HG02610 (cell line): ENCODE measurements around the gene GABRB1.
A peak's percentile ranks its signal among the peaks of the same experiment; 100 is the strongest.

Source experiments
- ATAC-seq: cut with Tn5 transposase; IDR thresholded peaks from one replicate; pipeline ENCODE4 v1.9.1; 2021; ENCODE audit warnings: mild to moderate bottlenecking, moderate library complexity; ENCODE audit not compliant: unreplicated experiment

Gene GABRB1

GRCh38 chr4:47463235-47463956 lies 432.0 kb downstream of the GABRB1 start, which contains the start of gene COMMD8:
COMMD8 (minus strand) TSS chr4:47463702; CDS start chr4:47463651, 51 bp downstream.
- ATAC-seq, result peak; percentile 93

GRCh38 chr4:47465004-47465403 lies 433.6 kb downstream of the GABRB1 start:
- ATAC-seq, result peak; percentile 23

GRCh38 chr4:47466056-47466785 lies 434.9 kb downstream of the GABRB1 start:
- no peak for ATAC-seq

GRCh38 chr4:47468706-47469365 lies 437.5 kb downstream of the GABRB1 start:
- no peak for ATAC-seq

- no peak for ATAC-seq
Measured at GRCh38 chr4:47469951-47470350, 438.6 kb downstream of the GABRB1 start.

GRCh38 chr4:47471064-47471463 lies 439.7 kb downstream of the GABRB1 start:
- no peak for ATAC-seq

- ATAC-seq, result no peak
Measured at GRCh38 chr4:47471591-47471990, 440.2 kb downstream of the GABRB1 start.

GRCh38 chr4:47473141-47473750 lies 441.9 kb downstream of the GABRB1 start:
- ATAC-seq, result no peak

GRCh38 chr4:47474799-47475198 lies 443.4 kb downstream of the GABRB1 start:
- no peak for ATAC-seq

- ATAC-seq, result no peak
Measured at GRCh38 chr4:47475411-47475810, 444.0 kb downstream of the GABRB1 start.
